ENCODE data around the gene SIAH1. TPM values are rescaled to one million over a fixed set of nuclear protein-coding genes. Genes with fewer than 3 reads are reported as not detected.

Gene SIAH1
- total and polyA plus RNA-seq, 2 donors (not counting 1 experiment from before 2014, with no cell fraction given), result 10.6 to 47.6 TPM

GRCh38 chr16:48434653-48435317 is 49.6 kb upstream of the SIAH1 start:
- Histone ChIP-seq H3K4me1 (ENCODE audit: control insufficient read depth in 2 of 2, insufficient read depth in 2 of 2, low read length in 2 of 2) (peaks cover 50 to 56% of the 10 kb centered on the region in 2 donors), H3K4me3 (ENCODE audit: control extremely low read depth in 1 of 5, extremely low read depth in 1 of 5, insufficient read depth in 1 of 5, low read depth in 2 of 5, low read length in 4 of 5) (no peak overlapping the region), H3K4me2 (replicated peaks; ENCODE audit: low read depth, low read length, poor library complexity, severe bottlenecking) (peak overlapping the region; percentile 37), H4K20me1 (ENCODE audit: control insufficient read depth, insufficient read depth, low read length, poor library complexity, severe bottlenecking) (no peaks in the 10 kb centered on the region), H3K79me2 (ENCODE audit: control insufficient read depth, insufficient read depth, low read length) (no peaks in the 10 kb centered on the region), H3K9me3 (ENCODE audit: control extremely low read depth in 1 of 3, control insufficient read depth in 2 of 3, insufficient read depth in 1 of 3, low read length in 2 of 3) (no peaks in the 10 kb centered on the region), H3K27me3 (replicated peaks in 1 of 4; ENCODE audit: control extremely low read depth in 1 of 4, control insufficient read depth in 3 of 4, insufficient read depth in 4 of 4, low read length in 3 of 4) (no peaks in the 10 kb centered on the region), H3K27ac (ENCODE audit: low read length in 2 of 2) (peak overlapping the region in 1 of 2 donors; percentile 2), H2AFZ (ENCODE audit: insufficient read depth, low read depth, low read length, poor library complexity, severe bottlenecking) (peak overlapping the region; percentile 61), H3K36me3 (replicated peaks in 1 of 2; ENCODE audit: control extremely low read depth in 1 of 2, control insufficient read depth in 1 of 2, extremely low read depth in 1 of 2, insufficient read depth in 2 of 2, low read length in 1 of 2) (no peaks in the 10 kb centered on the region), H3K9ac (ENCODE audit: low read length) (no peak overlapping the region)
- Mint-ChIP-seq H3K27ac (peak overlapping the region; percentile 100), H3K4me3 (peak overlapping the region; percentile 35), H3K9me3 (ENCODE audit: insufficient read depth) (no peaks in the 10 kb centered on the region), H3K4me1 (peaks cover 55% of the 10 kb centered on the region), H3K27me3 (no peaks in the 10 kb centered on the region)
- POLR2A ChIA-PET, result no interaction called here
- no peak for DNase-seq
- WGBS (ENCODE audit: insufficient coverage), result 7% methylated on average over 3 of the region's 4 CpGs
- ATAC-seq (ENCODE audit: low read depth), result no peak
- CTCF ChIA-PET, result no interaction called here
- intact Hi-C loops (cut with micrococcal nuclease), result no loop called here
- TF ChIP-seq CTCF (IDR thresholded peaks at IDR 0.05) (no peak), EZH2 (IDR thresholded peaks at IDR 0.05; ENCODE audit: borderline replicate concordance, insufficient read depth, low read depth, low read length, poor library complexity, severe bottlenecking) (no peak)

- no peak for TF ChIP-seq CTCF (IDR thresholded peaks at IDR 0.05)
- no peak for TF ChIP-seq EZH2 (IDR thresholded peaks at IDR 0.05; ENCODE audit: borderline replicate concordance, insufficient read depth, low read depth, low read length, poor library complexity, severe bottlenecking)
- peaks cover 58% of the 10 kb centered on the region for H3K4me1 Mint-ChIP-seq
- H3K27ac Mint-ChIP-seq, result peak overlapping the region; percentile 100
- intact Hi-C loops (cut with micrococcal nuclease), result no loop called here
- H2AFZ ChIP-seq (ENCODE audit: insufficient read depth, low read depth, low read length, poor library complexity, severe bottlenecking), result peak overlapping the region; percentile 9
- H3K4me2 ChIP-seq (replicated peaks; ENCODE audit: low read depth, low read length, poor library complexity, severe bottlenecking), result peak overlapping the region; percentile 74
- peaks cover 53 to 57% of the 10 kb centered on the region in 2 donors for H3K4me1 ChIP-seq (ENCODE audit: control insufficient read depth in 2 of 2, insufficient read depth in 2 of 2, low read length in 2 of 2)
- ATAC-seq (ENCODE audit: low read depth), result no peak
- ChIA-PET CTCF (no interaction called here), POLR2A (no interaction called here)
- H3K9me3 Mint-ChIP-seq (ENCODE audit: insufficient read depth), result no peaks in the 10 kb centered on the region
- H4K20me1 ChIP-seq (ENCODE audit: control insufficient read depth, insufficient read depth, low read length, poor library complexity, severe bottlenecking), result no peaks in the 10 kb centered on the region
- no peak overlapping the region for H3K4me3 ChIP-seq (ENCODE audit: control extremely low read depth in 1 of 5, extremely low read depth in 1 of 5, insufficient read depth in 1 of 5, low read depth in 2 of 5, low read length in 4 of 5)
- no peaks in the 10 kb centered on the region for H3K27me3 Mint-ChIP-seq
- H3K27ac ChIP-seq (ENCODE audit: low read length in 2 of 2), result peak overlapping the region in 1 of 2 donors; percentile 39
- no peak for DNase-seq
- peaks cover 0 to under 1% (median 0%) of the 10 kb centered on the region in 3 donors for H3K9me3 ChIP-seq (ENCODE audit: control extremely low read depth in 1 of 3, control insufficient read depth in 2 of 3, insufficient read depth in 1 of 3, low read length in 2 of 3)
- H3K36me3 ChIP-seq (replicated peaks in 1 of 2; ENCODE audit: control extremely low read depth in 1 of 2, control insufficient read depth in 1 of 2, extremely low read depth in 1 of 2, insufficient read depth in 2 of 2, low read length in 1 of 2), result no peaks in the 10 kb centered on the region
- 97% methylated on average over 3 of the region's 5 CpGs for WGBS (ENCODE audit: insufficient coverage)
- no peaks in the 10 kb centered on the region for H3K27me3 ChIP-seq (replicated peaks in 1 of 4; ENCODE audit: control extremely low read depth in 1 of 4, control insufficient read depth in 3 of 4, insufficient read depth in 4 of 4, low read length in 3 of 4)
- H3K79me2 ChIP-seq (ENCODE audit: control insufficient read depth, insufficient read depth, low read length), result no peaks in the 10 kb centered on the region
- peak overlapping the region; percentile 35 for H3K4me3 Mint-ChIP-seq
- no peak overlapping the region for H3K9ac ChIP-seq (ENCODE audit: low read length)
These were observed 48.8 kb upstream of the SIAH1 start for GRCh38 chr16:48433850-48434530.

Measured in B cell (primary cell).